Epithelial cell of esophagus (primary cell): ENCODE data around the gene LAGE3.

ENCODE experiments used
- DNase-seq: peaks from one replicate; pipeline ENCODE4 v3.0.0; 2010; ENCODE audit warnings: low read depth
- H3K4me3 ChIP-seq: 2 replicates; pipeline ENCODE4 v1.5.1; 2011; ENCODE audit warnings: mild to moderate bottlenecking, low read length, control low read depth
- TF ChIP-seq, protein P1 (sequence below): IDR thresholded peaks from 2 replicates; pipeline ENCODE4 v1.5.1; 2011; ENCODE audit warnings: low read depth, mild to moderate bottlenecking, low read length, control low read depth, inconsistent platforms; ENCODE audit not compliant: insufficient read depth; ENCODE audit errors: missing control alignments

Gene LAGE3

GRCh38 chrX:154468217-154468616 lies 10.9 kb downstream of the LAGE3 start:
- no peak for DNase-seq
- no peak overlapping the region for H3K4me3 ChIP-seq
- TF ChIP-seq, protein P1, sequence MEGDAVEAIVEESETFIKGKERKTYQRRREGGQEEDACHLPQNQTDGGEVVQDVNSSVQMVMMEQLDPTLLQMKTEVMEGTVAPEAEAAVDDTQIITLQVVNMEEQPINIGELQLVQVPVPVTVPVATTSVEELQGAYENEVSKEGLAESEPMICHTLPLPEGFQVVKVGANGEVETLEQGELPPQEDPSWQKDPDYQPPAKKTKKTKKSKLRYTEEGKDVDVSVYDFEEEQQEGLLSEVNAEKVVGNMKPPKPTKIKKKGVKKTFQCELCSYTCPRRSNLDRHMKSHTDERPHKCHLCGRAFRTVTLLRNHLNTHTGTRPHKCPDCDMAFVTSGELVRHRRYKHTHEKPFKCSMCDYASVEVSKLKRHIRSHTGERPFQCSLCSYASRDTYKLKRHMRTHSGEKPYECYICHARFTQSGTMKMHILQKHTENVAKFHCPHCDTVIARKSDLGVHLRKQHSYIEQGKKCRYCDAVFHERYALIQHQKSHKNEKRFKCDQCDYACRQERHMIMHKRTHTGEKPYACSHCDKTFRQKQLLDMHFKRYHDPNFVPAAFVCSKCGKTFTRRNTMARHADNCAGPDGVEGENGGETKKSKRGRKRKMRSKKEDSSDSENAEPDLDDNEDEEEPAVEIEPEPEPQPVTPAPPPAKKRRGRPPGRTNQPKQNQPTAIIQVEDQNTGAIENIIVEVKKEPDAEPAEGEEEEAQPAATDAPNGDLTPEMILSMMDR = no peak

GRCh38 chrX:154467556-154467955 lies 11.5 kb downstream of the LAGE3 start:
- no peak overlapping the region for H3K4me3 ChIP-seq
- TF ChIP-seq, protein P1 = no peak

DNA sequence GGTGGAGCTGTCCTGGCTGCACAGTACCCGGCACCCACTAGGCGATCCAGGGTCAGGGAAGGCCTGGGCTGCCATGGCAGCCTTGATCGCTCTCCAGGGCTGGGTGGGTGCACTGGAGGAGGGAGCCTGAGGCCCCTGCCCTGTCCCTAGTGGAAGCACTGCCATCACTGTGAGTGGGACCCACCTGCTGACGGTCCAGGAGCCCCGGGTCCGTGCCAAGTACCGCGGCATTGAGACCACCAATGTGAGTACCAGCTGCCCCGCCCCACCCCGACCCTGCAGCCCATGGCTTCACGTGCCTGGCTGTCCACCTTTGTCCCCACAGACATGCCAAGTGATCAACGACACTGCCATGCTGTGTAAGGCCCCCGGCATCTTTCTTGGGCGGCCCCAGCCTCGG lies 12.2 kb downstream of the LAGE3 start:
- no peak overlapping the region for H3K4me3 ChIP-seq
- TF ChIP-seq, protein P1 = no peak
- no peak for DNase-seq

More at GRCh38 chrX:154467556-154467955, 11.5 kb downstream of the LAGE3 start:
- DNase-seq = no peak

- no peak for DNase-seq
- H3K4me3 ChIP-seq = no peak overlapping the region
- TF ChIP-seq, protein P1 = no peak
These were observed 13.0 kb downstream of the LAGE3 start for GRCh38 chrX:154466036-154466435.

- H3K4me3 ChIP-seq = no peak overlapping the region
- DNase-seq = no peak
- TF ChIP-seq, protein P1 = no peak
These were observed 13.5 kb downstream of the LAGE3 start for GRCh38 chrX:154465601-154466000.

- H3K4me3 ChIP-seq = no peak overlapping the region
- DNase-seq = no peak
- TF ChIP-seq, protein P1 = no peak
These were observed 14.2 kb downstream of the LAGE3 start for GRCh38 chrX:154464806-154465365.

- TF ChIP-seq, protein P1 = no peak
- H3K4me3 ChIP-seq = no peak overlapping the region
- DNase-seq = no peak
These were observed 15.4 kb downstream of the LAGE3 start for GRCh38 chrX:154463611-154464220.
